MM.1S (cell line): ENCODE measurements around the gene APOL3.
"Not testable (repeated sequence)": the region's sequence is repeated elsewhere in the genome, so short reads cannot be mapped to it uniquely, and the experiment has no call there.

ENCODE experiments used
- DNase-seq: peaks from one replicate; pipeline ENCODE4 v3.0.0-alpha.2; 2015
- H2AFZ ChIP-seq: fragments of 300-600 bp; sonication (generic); 2 replicates; pipeline ENCODE4 v1.6.0; 2016; ENCODE audit warnings: antibody characterized with exemption, low read length
- H3F3A ChIP-seq: fragments of 300-600 bp; sonication (generic); 2 replicates; pipeline ENCODE4 v1.6.1; 2016; ENCODE audit warnings: mild to moderate bottlenecking, antibody characterized with exemption, low read length, moderate library complexity, mixed read lengths; ENCODE audit not compliant: insufficient read depth
- H3K27ac ChIP-seq: fragments of 300-600 bp; sonication (generic); 2 replicates; pipeline ENCODE4 v1.5.1; 2016; ENCODE audit warnings: mild to moderate bottlenecking, low read length
- H3K27me3 ChIP-seq: fragments of 300-600 bp; sonication (generic); replicated peaks from 2 replicates; pipeline ENCODE4 v1.6.0; 2016; ENCODE audit warnings: low read length; ENCODE audit not compliant: insufficient read depth
- H3K36me3 ChIP-seq: fragments of 300-600 bp; sonication (generic); replicated peaks from 2 replicates; pipeline ENCODE4 v1.6.1; 2016; ENCODE audit warnings: mild to moderate bottlenecking, low read length, mixed read lengths; ENCODE audit not compliant: insufficient read depth
- H3K4me1 ChIP-seq: fragments of 300-600 bp; sonication (generic); 2 replicates; pipeline ENCODE4 v1.6.1; 2016; ENCODE audit warnings: low read length, mixed read lengths
- H3K4me2 ChIP-seq: fragments of 300-600 bp; sonication (generic); 2 replicates; pipeline ENCODE4 v1.6.0; 2016; ENCODE audit warnings: low read depth, low read length
- H3K4me3 ChIP-seq: fragments of 300-600 bp; sonication (generic); 2 replicates; pipeline ENCODE4 v1.5.1; 2016; ENCODE audit warnings: low read length, mixed read lengths
- H3K79me2 ChIP-seq: fragments of 300-600 bp; sonication (generic); 2 replicates; pipeline ENCODE4 v1.6.1; 2016; ENCODE audit warnings: mixed run types, low read length, mixed read lengths
- H3K9ac ChIP-seq: fragments of 300-600 bp; sonication (generic); 2 replicates; pipeline ENCODE4 v1.6.1; 2016; ENCODE audit warnings: low read length, mixed read lengths
- H3K9me2 ChIP-seq: fragments of 300-600 bp; sonication (generic); replicated peaks from 2 replicates; pipeline ENCODE4 v1.6.1; 2016; ENCODE audit warnings: mild to moderate bottlenecking, low read length, mixed read lengths; ENCODE audit not compliant: insufficient read depth
- H3K9me3 ChIP-seq: fragments of 300-600 bp; sonication (generic); replicated peaks from 2 replicates; pipeline ENCODE4 v1.6.1; 2016; ENCODE audit warnings: mild to moderate bottlenecking, low read length, mixed read lengths; ENCODE audit not compliant: insufficient read depth
- H4K20me1 ChIP-seq: fragments of 300-600 bp; sonication (generic); 2 replicates; pipeline ENCODE4 v1.6.1; 2016; ENCODE audit warnings: mild to moderate bottlenecking, low read length, moderate library complexity, mixed read lengths; ENCODE audit not compliant: insufficient read depth
- EZH2 ChIP-seq: fragments of 300-600 bp; sonication (generic); optimal IDR thresholded peaks from 2 replicates; pipeline ENCODE3; 2017; ENCODE audit warnings: low read depth, mild to moderate bottlenecking, antibody characterized with exemption, low read length, mixed read lengths
- EZH2phosphoT487 ChIP-seq: fragments of 300-600 bp; sonication (generic); IDR thresholded peaks from 2 replicates; pipeline ENCODE4 v1.6.1; 2018; ENCODE audit warnings: antibody characterized with exemption, low read length
- TF ChIP-seq, protein P1 (sequence below): fragments of 300-600 bp; sonication (generic); IDR thresholded peaks from 2 replicates; pipeline ENCODE4 v1.5.1; 2016; ENCODE audit warnings: antibody characterized with exemption, low read length, mixed read lengths

Gene APOL3

DNA sequence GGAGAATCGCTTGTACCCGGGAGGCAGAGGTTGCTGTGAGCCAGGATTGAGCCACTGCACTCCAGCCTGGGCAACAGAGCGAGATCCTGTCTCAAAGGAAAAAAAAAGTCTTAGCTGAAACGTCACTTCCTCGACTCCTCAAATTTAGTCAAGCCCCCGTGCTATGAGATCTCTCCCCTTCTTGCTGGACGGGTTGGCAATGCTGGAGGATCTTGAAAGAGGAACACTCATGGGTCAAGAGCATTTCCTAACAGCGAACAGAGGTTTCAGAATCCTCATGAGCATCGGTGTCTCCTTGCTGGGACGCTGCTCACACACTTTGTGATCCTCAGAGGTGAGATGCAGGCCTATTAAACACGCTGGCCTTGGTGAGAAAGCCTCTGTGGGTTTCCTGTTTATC is 35.9 kb downstream of the APOL3 start:
- Histone ChIP-seq H3K36me3 (no peaks in the 10 kb centered on the region), H3K4me3 (no peak overlapping the region), H3F3A (no peaks in the 10 kb centered on the region), H3K9me3 (no peaks in the 10 kb centered on the region), H3K9me2 (no peaks in the 10 kb centered on the region), H3K79me2 (no peaks in the 10 kb centered on the region), H3K27ac (no peak overlapping the region), H3K4me2 (no peak overlapping the region), H3K9ac (no peak overlapping the region), H3K27me3 (no peaks in the 10 kb centered on the region; the same call in 1 of the 2 replicates), H2AFZ (no peak overlapping the region), H3K4me1 (peaks cover 3% of the 10 kb centered on the region; the same call in 1 of the 2 replicates), H4K20me1 (no peaks in the 10 kb centered on the region)
- no peak for DNase-seq
- TF ChIP-seq EZH2phosphoT487 = no peak
- TF ChIP-seq, protein P1, sequence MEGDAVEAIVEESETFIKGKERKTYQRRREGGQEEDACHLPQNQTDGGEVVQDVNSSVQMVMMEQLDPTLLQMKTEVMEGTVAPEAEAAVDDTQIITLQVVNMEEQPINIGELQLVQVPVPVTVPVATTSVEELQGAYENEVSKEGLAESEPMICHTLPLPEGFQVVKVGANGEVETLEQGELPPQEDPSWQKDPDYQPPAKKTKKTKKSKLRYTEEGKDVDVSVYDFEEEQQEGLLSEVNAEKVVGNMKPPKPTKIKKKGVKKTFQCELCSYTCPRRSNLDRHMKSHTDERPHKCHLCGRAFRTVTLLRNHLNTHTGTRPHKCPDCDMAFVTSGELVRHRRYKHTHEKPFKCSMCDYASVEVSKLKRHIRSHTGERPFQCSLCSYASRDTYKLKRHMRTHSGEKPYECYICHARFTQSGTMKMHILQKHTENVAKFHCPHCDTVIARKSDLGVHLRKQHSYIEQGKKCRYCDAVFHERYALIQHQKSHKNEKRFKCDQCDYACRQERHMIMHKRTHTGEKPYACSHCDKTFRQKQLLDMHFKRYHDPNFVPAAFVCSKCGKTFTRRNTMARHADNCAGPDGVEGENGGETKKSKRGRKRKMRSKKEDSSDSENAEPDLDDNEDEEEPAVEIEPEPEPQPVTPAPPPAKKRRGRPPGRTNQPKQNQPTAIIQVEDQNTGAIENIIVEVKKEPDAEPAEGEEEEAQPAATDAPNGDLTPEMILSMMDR = no peak
- no peak for TF ChIP-seq EZH2

GRCh38 chr22:36123673-36124630 is 36.6 kb downstream of the APOL3 start:
- no peak for TF ChIP-seq EZH2
- TF ChIP-seq, protein P1 = peak; percentile 97
- H3K36me3 ChIP-seq = no peaks in the 10 kb centered on the region
- H3K9ac ChIP-seq = peak overlapping the region; percentile 50; the same call in 1 of the 2 replicates
- H3K4me1 ChIP-seq = peaks cover 3% of the 10 kb centered on the region; the same call in 1 of the 2 replicates
- no peaks in the 10 kb centered on the region for H3K9me2 ChIP-seq
- peak; percentile 94 for DNase-seq
- peak overlapping the region; percentile 54 for H3K4me3 ChIP-seq
- H3K79me2 ChIP-seq = no peaks in the 10 kb centered on the region
- no peaks in the 10 kb centered on the region for H3F3A ChIP-seq
- H3K27ac ChIP-seq = no peak overlapping the region
- peak overlapping the region; percentile 98 for H2AFZ ChIP-seq
- peak overlapping the region; percentile 67 for H3K4me2 ChIP-seq
- no peaks in the 10 kb centered on the region for H3K27me3 ChIP-seq
- no peaks in the 10 kb centered on the region for H4K20me1 ChIP-seq
- H3K9me3 ChIP-seq = no peaks in the 10 kb centered on the region

DNA sequence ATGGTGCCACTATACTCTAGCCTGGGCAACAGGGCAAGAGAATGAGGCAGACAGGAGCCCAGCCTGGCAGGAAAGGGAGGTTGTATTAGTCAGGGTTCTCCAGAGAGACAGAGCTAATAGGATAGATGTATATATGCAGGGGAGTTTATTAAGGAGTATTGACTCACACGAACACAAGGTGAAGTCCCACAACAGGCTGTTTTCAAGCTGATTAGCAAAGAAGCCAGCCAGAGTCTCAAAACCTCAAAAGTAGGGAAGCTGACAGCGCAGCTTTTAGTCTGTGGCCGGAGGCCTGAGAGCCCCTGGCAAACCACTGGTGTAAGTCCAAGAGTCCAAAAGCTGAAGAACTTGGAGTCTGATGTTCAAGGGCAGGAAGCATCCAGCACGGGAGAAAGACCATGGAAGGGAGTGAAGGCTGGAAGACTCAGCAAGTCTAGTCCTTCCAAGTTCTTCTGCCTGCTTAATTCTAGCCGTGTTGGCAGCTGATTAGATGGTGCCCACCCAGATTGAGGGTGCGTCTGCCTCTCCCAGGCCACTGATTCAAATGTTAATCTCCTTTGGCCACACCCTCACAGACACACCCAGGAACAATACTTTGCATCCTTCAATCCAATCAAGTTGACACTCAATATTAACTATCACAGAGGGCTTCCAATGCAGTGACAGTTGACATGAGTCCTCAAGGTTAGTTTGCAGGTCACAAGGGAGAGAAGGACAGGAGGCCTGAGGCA is 39.8 kb downstream of the APOL3 start:
- H3K4me2 ChIP-seq, H3K4me1 ChIP-seq, H3K9me3 ChIP-seq, H3K36me3 ChIP-seq, H3K9ac ChIP-seq, H3K27ac ChIP-seq, H3F3A ChIP-seq, H3K9me2 ChIP-seq, H2AFZ ChIP-seq, H3K79me2 ChIP-seq, H4K20me1 ChIP-seq, H3K27me3 ChIP-seq, DNase-seq, H3K4me3 ChIP-seq: not testable (repeated sequence)
